ENCODE results near the gene CRB2.
"Not testable (repeated sequence)": the region's sequence is repeated elsewhere in the genome, so short reads cannot be mapped to it uniquely, and the experiment has no call there.

The CRB2 gene

DNA sequence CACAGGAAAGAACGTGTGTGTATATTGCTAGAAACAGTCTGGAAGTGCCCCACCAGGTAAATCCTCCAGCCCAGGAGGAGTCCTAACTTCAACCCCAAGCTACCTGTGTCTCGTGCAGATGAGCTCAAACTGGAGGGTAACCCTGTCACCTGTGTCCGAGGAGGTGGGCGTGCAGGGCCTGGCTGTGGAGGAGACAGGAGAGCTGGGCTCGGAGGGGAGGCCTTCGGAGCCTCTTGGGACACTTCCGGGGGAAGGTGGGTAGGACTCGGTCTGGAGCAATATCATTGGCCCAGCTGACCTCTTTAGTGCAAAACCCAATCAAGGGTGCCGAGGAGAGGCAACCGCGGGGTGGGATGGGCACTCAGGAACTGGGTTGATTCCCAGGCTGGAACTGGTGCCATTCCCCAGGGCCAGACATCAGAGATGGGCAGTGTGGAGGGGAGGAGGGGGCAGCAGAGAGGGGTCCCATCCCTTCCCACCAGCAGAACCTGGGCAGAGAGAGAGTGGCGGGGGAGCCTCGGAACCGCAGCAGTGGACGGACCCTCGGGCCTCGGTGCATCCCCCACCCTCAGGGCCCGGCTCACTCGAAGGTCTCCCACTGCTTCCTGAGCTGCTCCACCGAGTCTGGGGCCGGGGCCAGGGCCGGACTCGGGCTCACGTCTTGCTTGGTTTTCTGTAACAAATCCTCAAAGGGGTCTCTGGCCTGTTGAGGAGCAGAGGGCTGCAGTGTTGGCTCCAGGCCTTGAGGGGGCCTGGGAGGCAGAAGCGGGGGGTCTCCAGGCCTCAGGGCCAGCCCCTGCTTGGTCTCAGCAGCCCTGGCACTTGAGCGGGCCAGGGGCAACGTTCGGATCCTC lies 25.1 kb downstream of the CRB2 start:
- DNase-seq (ENCODE audit: low spot score) (no peak), FAIRE-seq (no peak)

DNA sequence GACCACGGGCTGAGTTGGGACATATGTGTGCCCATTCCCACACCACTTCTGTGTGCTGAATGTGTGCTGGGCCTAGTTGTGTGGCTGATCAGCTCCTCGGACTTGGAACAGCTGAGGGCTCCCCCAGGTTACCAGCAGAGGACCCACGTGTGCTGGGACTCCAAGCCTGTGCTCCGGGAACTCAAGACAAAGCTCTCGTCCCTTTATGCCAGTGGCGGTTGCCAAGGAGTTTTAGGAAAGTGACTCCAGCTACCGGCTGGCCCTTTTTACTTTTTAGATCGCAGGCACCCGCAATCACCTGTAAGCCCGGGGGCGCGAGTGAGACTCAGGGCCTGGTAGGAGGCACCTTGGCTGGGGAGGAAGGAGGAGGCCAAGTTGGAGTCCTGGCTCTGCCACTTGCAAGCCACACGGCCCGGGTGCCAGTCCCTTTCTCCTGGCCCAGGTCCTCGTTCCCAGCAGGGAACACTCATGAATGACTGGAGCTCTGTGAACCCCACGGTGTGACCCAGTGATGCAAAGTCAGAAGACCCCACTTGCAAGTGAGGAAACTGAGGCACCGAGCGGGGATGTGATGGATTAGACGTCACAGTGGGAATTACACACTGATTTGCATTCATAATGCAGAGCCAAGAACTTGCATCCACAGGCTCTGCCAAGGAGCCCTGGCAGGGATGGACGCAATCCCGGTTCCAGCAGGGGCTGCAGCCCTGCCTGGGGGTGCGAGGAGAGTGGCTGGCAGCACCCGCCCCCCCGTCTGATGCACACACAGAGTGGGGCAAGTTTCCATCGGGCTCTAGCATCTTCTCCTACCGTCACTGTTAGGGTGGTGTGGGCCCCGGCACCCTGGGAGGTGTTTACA lies 26.9 kb downstream of the CRB2 start:
- no peak for FAIRE-seq

DNA sequence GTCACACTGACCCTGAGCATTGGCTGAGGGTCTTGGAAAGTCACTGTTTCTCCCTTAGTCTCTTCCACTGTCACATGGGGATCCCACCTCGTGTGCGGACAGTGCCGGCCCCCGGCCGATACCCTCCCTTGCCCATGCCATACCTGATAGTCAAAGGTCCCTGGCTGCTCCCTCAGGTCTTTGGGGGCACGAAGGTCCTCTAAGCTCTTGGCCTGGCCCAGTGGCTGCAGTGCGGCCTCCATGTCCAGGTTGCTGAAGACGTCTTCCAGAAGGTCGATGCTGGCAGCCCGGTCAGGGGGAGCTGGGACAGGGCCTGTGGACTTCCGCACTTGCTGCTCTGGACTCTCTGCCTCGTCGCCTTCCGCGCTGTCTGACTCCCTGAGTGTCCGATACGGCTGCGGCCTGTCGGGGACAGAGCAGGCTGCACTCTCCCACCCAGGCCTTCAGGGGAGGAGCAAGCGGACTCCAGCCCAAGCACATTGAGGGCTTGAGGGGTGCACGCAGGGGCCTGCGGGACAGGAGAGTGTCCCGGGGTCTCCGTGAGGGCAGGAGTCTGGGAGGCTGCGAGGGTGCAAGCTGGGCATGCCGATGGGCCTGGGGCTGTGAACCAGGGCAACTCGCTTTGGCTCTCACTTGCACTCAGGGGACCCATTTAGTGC lies 27.6 kb downstream of the CRB2 start:
- DNase-seq (ENCODE audit: low spot score) (no peak), FAIRE-seq (no peak)

More for the DNA sequence above, 26.9 kb downstream of the CRB2 start:
- no peak for DNase-seq (ENCODE audit: low spot score)

DNA sequence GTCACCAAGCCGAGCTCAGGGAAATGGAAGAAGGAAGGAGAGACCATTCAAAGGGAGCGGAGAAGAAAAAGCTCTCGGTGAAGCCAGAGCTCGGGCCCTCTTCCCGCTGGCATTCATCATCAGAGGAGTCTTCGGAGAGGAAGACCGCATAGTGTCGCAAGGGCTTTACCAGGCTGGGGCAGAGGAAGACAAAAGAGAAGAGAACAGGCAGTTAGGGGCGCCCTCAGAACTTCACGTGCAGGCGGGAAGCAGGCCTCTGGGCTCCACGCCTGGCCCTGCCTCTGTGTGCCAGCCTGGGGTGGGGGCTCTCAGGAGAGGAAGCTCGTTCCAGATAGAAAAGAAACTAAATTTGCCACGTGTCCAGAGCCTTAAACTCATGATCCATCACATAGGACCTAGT lies 31.7 kb downstream of the CRB2 start:
- DNase-seq (ENCODE audit: low spot score) (no peak), FAIRE-seq (no peak)

DNA sequence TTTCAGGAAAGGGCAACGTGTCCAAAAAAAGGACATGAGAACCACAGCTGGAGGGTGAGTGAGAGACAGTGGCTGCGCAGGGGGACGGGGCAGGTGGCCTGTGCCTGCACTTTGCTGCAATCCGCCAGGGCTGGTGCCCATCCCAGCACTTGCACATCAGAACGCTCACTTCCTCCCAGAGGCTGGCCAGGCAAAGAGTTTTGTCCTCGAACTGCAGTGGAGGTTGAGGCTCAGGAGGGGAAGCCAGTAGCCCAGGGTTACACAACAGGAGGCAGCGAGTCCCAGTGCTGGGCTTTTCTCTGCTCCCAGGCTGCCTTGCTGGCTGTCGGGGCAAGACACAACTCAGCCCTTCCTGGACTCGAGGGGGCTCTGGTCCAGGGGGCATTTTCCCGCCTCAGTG lies 33.1 kb downstream of the CRB2 start:
- FAIRE-seq (no peak), DNase-seq (ENCODE audit: low spot score) (no peak)

DNA sequence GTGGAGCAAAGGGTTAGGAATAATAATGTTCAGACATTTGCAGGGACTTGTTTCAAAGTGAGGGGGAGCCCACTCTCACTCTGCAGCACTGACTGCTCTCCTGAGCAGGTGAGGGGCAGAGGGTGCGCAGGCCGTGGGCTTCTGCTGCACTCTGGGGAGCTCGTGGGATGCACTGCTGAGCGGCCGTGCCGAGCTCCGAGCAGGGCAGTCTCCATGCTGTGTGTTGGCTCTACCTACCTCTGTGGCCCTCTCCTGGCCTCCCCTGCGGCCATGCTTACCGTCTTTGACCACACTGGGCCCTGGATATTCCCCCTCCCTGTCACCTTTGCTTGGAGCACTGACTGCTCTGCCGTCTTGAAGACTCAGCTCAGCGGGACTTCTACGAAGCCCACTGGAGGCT lies 33.7 kb downstream of the CRB2 start:
- DNase-seq (ENCODE audit: low spot score) (no peak), FAIRE-seq (no peak)

DNA sequence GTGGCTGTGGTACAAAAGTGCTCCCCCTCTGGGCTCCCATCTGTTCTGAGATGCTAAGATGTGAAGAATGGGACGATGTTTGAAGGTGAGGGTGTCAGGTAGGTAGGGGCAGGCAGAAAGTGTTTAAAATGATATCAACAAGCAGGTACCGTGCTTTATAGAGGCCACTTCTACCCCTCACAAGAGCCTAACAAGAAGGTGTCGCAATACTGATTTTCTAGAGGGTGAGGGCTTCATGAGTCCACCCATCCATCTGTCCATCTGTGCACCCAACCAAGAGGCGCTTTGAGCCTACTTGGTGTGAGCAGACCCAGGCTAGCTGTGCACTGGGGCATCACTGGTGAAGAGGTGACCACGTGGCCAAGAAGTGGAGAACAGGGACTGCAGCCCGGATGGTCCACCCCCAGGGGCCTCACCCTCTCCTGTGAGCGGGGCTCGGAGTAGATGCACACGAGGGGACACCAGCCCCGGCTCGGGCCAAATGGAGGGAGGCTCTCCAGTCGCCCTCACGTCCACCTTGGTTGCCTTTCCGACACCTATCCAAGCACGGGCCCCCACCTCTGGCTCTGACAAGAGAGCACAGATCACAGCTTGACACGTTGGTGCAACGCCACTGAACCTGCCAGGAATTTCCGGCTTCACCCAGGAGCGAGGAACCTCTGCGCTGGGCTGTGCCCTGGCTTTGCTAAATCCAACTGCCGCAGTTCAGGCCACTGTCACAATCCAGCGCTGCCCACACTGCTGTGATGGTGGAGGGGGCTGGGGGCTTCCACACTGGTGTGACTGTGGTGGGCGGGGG lies 34.5 kb downstream of the CRB2 start:
- FAIRE-seq (no peak), DNase-seq (ENCODE audit: low spot score) (no peak)

DNA sequence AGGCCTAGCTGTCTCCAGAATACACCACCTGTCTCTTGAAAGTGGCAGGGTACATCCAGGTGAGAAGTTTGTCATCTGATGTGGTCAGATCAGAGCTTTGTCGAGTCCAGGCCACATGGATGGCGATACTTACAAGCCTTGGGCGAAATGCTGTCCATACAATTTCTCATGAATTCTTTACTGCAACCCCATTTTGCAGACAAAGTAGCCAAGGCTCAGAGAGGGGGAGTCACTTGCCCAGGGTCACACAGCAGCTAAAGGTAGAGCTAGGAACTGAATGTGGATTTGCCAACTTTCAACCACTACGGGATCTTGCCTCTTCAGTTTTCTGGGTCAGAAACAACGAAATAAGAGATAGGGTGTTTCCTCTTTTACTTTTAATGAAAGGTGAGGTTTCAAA lies 35.2 kb downstream of the CRB2 start:
- FAIRE-seq (no peak), DNase-seq (ENCODE audit: low spot score) (no peak)

DNA sequence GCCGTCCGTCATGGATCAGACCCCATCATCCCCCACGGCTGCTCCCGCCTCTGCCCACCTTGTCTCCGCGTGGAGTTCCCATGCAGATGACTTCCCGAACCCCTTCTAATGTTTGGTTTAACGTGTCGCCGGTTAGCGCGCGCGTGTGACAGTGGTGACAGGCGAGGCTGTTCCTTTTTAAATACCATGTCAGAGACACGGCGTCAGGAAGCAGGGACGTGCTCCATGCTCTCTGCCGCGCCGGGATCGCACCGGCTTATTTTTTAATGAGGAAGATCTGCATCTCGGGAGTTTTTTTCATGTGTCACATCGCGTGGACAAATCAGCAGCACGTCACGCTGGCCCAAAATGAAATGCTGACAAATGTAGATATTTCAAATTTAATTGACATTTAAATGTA lies 35.9 kb downstream of the CRB2 start:
- FAIRE-seq (no peak), DNase-seq (ENCODE audit: low spot score) (no peak)

DNA sequence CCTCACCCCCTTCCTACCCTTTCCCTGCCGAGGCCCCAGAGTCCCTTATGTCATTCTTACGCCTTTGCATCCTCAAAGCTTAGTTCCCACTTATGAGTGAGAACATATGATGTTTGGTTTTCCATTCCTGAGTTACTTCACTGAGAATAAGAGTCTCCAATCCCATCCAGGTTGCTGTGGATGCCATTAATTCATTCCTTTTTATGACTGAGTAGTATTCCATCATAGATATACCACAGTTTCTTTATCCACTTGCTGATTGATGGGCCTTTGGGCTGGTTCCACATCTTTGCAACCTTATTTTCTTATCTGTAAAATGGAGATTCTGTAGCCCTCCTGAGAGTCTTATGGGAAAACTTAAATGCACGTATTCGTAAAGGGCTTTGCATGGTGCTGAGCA lies 36.8 kb downstream of the CRB2 start:
- FAIRE-seq (no peak), DNase-seq (ENCODE audit: low spot score) (no peak)

DNA sequence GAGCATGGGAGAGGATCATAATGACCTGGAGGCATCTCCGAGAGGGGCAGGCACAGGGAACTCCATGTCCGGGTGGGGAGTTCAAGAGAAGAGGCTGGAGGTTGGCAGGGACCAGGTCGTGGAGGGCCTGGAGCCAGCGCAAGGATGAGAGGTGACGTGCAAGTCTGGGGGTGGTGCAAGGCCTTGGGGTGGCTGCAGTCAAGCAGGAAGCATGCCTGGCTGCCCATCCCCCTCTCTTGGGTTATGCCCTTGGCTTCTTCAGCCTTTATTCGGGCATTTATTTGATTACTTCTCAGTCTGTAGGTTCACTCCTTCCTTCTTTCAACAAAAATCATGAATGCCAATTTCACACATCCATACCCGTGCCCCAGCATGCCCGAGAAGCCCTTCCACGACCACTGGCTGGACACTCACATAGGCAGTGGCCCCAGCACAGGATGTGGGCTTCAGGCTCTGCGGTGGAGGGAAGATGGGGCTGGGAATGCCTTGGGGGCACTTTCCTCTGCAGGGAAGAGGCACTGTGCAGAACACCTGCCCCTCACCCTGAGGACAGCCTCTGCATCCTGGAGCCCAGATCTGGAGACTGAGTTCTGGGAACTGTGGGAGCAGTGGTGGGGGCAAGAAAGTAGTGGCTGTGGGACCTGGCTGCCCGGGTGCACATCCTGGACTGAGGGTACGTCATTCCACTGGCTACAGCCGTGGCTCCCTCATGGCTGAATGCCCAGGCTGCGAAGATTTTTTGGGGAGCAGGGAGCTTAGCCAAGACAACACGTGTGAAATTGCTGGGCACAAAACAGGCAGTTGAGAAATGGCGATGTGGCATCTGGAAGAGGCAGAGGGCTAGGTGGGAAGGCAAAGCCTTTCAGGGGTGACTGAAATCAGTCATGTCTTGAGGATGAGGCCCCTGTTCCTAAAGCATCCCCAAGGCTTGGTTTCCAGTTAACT lies 38.6 kb downstream of the CRB2 start:
- no peak for FAIRE-seq

DNA sequence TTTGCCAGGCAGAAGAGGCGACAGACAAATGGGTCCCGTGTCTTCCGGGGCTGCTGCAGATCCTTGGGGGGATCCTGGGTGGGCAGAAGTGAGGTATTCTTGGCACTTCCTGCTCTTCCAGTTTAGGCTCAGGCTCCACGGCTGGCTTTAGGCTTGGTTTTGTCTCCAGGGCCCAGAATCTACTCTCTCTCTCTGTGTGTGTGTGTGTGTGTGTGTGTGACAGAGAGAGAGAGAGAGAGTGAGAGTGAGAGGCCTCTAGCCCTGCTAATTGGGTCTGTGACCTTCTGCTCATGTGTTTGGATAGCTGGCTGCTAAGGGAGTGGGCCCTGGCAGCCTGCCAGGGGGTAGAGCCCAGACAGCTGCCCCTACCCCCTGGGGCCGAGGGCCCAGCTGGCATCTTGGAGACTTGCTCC lies 39.3 kb downstream of the CRB2 start:
- FAIRE-seq: no peak

More for the DNA sequence above, 38.6 kb downstream of the CRB2 start:
- no peak for DNase-seq (ENCODE audit: low spot score)

DNA sequence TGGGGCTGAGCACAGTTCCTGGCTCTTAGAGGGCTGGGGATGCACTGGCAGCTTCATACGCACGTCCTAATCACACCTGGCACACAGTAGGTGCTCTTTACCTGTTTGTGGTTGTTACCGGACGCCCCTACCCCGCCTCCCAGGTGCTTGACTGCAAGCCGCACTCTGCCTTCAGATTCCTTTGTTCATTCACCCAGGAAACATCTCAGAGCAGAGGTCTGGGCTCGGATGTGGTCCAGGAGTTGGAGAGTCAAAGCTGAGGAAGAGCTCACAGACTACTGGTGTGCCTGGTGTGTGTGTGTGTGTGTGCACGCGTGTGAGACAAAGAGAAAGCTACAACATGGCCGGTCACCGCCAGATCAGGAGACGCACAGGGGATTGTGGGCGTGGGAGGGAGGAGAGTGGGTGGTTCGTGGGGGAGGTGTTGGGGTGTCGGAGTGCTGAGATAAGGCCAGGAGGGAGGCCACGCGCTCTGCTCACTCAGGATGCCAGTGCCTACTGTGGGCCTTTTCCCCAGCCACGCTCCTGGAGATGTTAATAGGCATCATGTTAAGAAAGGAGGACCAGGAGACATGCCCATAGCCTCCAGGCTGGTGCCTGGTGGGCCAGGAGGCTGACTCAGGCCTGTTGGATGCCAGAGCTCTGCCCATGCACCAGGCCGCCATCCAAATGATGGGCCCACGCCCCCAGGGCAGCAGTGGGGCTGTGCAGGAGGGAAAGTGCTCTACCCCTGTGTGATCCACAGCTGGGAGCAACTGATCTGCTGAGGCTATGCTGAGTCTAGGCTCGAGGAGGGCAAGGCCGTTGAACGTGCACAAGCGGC lies 39.9 kb downstream of the CRB2 start:
- FAIRE-seq (no peak), DNase-seq (ENCODE audit: low spot score) (no peak)

More for the DNA sequence above, 39.3 kb downstream of the CRB2 start:
- DNase-seq (ENCODE audit: low spot score): no peak

DNA sequence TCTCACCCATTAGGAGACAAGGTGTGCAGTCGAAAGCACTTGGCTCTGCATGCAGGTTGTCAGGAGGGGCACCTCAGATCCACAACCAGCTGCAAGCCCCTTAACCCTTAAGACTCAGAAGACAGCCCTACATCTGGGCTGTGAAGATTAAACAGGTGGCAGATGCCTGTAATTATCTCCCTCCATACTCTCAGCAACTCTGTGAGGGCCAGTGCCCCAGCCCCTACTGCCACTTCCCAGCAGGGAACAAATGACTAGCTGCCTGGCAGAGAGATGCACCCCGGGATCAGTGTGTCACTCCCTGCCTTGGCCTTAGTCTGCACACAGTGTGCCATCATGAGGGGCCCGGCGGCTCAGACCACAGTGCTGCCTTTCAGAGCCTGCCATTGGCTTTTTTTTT lies 42.0 kb downstream of the CRB2 start:
- FAIRE-seq: no peak

DNA sequence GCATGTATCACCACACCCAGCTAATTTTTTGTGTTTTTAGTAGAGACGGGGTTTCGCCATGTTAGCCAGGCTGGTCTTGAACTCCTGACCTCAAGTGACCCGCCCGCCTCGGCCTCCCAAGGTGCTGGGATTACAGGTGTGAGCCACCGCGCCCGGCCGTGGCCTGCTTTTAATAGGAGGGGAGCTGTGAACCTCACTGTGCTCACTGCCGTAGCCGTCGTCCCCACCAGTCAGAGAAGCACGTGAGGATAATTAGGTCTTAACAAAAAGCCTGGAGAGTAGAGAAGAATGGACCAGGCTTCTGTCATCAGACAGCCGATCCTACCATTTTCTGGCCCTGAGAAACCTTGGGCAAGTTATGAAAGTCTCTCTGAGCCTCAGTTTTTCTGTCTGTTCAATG lies 42.9 kb downstream of the CRB2 start:
- FAIRE-seq; DNase-seq (ENCODE audit: low spot score): not testable (repeated sequence)

More for the DNA sequence above, 42.0 kb downstream of the CRB2 start:
- no peak for DNase-seq (ENCODE audit: low spot score)

DNA sequence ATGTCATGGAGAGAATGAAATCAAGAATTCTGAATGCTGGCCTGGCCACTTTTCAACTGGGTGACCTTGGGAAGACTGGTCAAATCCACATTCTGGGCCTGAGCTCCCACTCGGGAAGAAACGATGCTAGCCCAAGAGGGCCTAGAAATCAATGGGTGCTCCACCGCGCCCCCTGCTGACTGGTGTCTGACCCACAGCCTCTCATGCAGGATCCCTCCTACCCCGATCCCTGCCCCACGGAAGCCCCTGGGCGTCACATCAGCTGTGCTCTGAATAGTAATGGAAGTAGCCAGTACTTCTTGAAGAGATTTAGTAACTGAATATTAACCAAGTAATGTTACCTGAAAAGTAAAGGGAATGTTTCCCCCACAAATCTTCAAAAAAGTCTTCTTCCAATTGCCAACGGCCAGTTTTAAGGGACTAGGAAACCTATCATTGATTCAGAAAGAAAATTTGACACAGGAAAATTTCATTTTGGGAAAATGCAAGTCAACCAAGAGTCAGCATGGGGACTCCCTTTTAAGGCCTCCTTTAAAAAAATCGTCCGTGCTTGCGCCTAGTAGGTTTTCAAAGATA lies 43.9 kb downstream of the CRB2 start:
- FAIRE-seq: no peak
- peak; percentile 52 for DNase-seq (ENCODE audit: low spot score)

DNA sequence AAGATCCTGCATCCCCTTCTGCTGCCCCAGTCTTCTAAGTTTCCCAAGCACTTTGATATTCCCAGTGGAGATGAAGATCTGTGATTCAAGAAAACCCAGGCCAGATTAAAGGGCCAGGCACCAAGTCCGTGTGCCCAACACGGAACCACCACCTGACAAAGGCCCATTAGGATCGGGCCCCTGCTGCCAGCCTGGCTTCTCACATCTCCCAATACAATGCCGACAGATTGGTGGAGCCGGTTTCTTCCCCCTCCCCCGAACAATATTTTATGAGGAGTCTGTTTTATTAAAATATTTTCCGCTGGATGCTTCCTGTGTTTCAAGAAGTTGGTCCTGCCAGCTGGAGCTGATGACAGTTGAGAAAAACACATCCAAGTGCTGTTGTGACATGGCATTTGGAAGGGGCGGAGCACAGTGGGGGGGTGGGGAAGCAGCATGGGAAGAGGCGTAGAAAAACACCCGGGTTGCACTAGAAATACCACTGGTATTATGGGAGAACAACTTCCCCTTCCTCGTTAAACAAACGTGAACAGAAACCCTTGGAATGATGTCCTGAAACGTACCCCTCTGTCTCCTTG lies 45.0 kb downstream of the CRB2 start:
- DNase-seq (ENCODE audit: low spot score): no peak
- FAIRE-seq: no peak

DNA sequence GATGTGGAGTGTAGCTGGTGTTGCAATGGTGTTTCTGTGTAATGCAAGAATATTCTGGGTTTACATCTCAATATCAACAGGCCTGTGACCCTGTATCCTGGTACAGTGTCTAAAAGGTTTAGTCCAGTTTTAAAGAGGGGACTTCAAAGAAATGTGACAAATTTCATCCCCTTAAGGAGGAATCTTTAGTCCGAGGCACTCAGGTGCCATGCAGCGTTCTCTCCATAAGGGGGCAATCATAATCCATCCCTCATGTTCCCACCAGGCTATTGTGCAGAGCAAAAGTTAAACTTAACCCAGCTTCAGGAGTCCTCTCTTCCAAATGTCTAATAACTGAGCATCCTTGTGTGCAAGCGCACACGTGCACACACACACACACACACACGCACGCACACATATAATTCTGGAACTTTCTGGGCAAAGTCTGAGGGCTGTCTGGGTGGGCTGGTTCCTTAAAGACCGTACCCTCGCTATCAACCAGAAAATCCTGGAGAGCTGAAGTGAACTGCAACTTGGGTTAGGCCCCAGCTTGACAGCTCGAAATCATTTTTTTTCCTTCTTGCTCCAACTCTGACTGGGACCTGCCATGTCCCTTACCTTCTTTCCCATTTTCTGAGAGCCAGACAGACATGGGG lies 46.0 kb downstream of the CRB2 start:
- peak; percentile 65 for DNase-seq (ENCODE audit: low spot score)
- FAIRE-seq: no peak

Data from urothelium cell line (cell line).